Retinal pigment epithelial cell (primary cell): ENCODE measurements around the gene PYGB.

Source experiments
- DNase-seq: peaks from one replicate; pipeline ENCODE4 v3.0.0-alpha.2; 2010; ENCODE audit warnings: low read depth
- H3K4me3 ChIP-seq: 2 replicates; pipeline ENCODE4 v1.5.1; 2011; ENCODE audit warnings: mild to moderate bottlenecking, low read length, control low read depth, moderate library complexity
- CTCF ChIP-seq: conservative IDR thresholded peaks from 2 replicates; pipeline ENCODE4 v1.5.1; 2011; ENCODE audit warnings: low read depth, low read length, control low read depth, inconsistent platforms

The PYGB gene

GRCh38 chr20:25304025-25304549 lies 56.2 kb downstream of the PYGB start:
- no peak for DNase-seq
- no peak for TF ChIP-seq CTCF

DNA sequence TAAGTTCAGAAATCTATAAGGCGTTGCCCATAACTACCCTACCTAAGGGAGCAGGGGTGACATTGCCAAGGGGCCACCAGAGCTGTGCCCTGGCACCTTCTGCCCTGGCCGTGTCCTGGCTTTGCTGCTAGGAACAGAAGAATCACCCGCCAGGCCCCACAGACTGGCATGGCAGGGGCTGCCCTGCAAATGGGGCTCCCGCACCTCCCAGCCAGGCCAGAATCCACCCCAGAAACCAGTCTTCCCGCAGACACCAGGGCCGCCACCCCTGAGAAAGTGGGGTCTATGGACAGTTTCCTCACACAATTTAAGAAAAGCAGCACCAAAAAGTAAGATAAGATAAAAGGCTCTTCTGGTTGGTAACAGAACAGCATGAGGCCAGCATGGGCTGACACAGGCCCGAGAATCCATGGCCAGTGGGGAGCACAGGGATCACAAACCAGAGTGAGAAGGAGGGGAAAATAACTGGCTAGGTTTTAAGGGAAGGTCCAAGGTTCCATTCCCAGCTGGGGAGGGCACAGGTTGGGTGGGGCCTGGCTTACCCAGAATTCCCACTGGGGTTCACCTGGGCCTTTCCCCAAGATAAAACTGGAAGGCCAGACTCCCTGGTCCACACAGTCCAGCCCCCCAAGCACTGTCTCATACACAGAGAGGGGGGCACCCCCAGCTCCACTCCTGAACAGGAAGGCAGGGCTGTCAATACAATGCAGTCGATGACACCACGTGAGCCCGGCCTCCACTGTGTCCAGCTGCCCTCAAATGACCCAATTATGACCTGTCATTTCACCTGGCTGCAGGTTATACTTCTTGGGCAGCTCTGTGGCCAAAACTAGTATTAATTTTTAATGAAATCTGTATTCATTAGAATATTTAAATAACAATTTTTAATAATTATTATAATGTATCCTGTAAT lies 59.4 kb downstream of the PYGB start:
- no peak for DNase-seq
- TF ChIP-seq CTCF, result no peak
- no peak overlapping the region for H3K4me3 ChIP-seq

More at GRCh38 chr20:25304025-25304549, 56.2 kb downstream of the PYGB start:
- no peak overlapping the region for H3K4me3 ChIP-seq

- no peak overlapping the region for H3K4me3 ChIP-seq
- TF ChIP-seq CTCF, result no peak
- no peak for DNase-seq
Observed at GRCh38 chr20:25308083-25308491, 60.2 kb downstream of the PYGB start.

DNA sequence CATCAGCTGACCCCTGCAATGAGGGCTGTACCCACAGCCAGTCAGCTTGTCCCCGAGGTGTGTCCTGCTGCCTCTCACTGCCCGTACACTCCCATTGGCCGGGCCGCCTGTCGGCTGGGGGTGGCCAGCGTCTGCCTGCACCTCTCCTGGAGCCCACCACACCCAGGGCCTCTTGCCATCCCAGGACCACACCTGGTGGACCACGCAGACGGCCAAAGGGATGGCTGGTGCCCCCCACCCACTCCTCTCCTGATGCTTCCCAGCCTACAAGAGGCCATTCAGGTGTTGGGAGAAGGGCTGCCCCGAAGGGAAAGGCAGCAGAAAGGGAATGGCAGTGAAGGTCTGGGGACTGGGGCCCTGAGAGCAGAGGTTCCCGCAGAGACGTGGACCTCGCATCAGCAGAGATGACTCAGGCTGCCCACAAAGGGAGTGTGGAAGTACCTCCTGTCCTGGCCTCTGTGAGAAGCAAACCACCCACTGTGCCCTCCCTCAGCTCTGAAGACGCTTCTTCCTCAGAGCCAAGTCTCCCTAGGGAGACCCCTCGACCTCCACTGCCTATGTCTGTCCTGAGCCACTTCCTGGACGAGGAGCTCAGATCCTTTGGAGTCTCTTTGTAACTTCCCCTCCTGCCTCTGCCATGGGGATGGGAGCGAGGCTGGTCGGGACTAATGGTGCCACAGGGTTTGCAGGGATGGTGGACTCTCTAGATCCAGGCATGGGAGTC lies 60.9 kb downstream of the PYGB start:
- TF ChIP-seq CTCF, result no peak
- no peak for DNase-seq
- H3K4me3 ChIP-seq, result no peak overlapping the region

DNA sequence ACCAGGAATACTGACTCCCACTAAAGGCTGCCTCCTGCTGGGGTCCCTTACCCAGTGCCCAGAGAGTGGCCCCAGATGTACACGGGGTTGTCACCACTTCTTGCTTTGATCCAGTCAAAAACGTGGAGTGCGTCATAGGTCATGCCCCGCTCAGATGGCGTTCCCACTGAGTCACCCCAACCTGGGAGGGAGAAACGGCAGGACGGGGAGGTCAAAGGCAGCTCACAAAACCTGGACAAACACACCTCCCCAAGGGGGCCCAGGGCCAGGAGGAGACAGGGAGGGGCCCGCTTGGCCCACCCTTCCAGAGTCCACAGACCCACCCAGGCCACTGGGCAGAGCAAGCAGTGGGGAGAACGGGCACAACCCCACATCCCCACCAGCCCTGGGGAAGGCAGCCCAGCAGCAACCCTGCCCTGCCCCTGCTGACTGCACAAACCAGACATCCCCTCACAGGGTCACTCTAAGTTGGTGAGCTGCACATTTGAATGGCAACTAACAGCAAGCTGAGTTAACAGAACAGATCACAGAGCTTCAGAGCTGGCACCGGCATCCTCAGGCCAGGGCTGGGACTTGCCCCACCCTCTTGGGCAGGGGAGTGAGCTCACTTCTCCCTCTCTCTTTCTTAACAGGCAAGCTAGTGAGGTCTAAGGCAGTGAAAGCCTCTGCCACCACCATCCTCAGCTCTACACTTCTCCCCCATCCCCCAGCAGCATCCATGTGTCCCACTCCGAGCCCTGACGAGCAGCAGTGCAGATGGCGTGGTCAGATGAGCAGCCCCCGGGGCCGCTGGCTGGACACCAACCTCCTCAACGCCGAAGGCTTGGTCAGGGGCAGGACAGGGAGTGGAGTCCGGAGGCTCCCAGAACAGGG lies 61.7 kb downstream of the PYGB start:
- peak; percentile 91 for DNase-seq
- TF ChIP-seq CTCF, result peak; percentile 32
- peak overlapping the region; percentile 38 for H3K4me3 ChIP-seq

DNA sequence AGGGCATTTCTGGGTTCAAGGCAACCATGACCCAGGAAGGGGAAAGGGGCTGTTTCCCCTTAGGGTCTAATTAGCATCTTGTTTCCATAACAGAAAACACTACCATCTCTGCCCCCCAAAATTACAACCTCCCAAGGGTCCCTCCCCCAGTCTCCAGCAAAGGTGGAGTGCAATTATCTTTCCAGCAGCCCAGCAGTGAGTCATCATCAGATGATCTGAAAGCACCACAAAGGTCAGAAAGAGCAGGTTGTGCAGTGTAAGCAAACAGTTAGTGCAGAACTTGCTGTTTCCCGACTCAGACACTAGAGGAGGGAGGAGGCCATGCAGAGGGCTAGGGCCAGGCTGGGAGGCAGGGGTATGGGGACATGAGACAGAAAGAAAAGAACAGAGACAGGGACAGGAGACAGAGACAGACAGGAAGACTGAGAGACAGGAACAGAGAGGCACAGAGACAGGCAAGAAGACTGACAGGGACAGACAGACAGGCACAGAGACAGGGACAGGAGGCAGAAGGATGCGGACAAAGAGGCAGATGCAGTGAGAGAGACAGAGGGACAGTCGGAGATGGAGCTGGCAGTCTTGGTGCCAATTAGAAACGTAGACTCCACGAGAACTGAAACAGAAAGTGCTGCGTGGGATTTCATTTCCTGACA lies 62.5 kb downstream of the PYGB start:
- DNase-seq, result peak; percentile 92
- TF ChIP-seq CTCF, result peak; percentile 82
- H3K4me3 ChIP-seq, result peak overlapping the region; percentile 38
